ENCODE measurements around the gene SCYGR1. TPM values are rescaled to one million over a fixed set of nuclear protein-coding genes. Genes with fewer than 3 reads are reported as not detected.

The SCYGR1 gene
- total RNA-seq, 2 donors from 2014 or later, result not detected

DNA sequence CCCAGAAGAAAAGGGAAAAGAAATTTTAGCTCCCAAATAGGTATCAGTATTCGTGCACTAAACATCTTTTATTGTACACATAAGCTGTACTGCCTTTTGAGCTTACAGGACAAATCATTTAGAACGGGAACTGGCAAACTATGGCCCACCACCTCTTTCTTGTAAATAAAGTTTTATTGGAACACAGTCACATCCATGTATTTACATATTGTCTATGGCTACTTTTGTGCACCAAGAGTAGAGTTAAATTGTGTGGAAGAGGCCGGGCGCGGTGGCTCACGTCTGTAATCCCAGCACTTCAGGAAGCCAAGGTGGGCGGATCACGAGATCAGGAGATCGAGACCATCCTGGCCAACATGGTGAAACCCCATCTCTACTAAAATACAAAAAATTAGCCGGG, 14.4 kb downstream of the SCYGR1 start:
- WGBS, 2 experiments (ENCODE audit: insufficient coverage in 1 of 2, insufficient read length in 1 of 2), result 90 to 96% methylated on average over 4 to 10 of the region's 10 CpGs
- peaks cover 8% of the 10 kb centered on the region for H3K4me1 Mint-ChIP-seq
- H3K9me3 Mint-ChIP-seq, result no peaks in the 10 kb centered on the region
- Histone ChIP-seq H3K36me3 (ENCODE audit: control insufficient read depth, insufficient read depth, low read length) (no peaks in the 10 kb centered on the region), H3K27ac (ENCODE audit: low read depth, low read length) (no peak overlapping the region), H3K9ac (ENCODE audit: extremely low read depth, low read length, poor library complexity, severe bottlenecking) (no peak overlapping the region), H3K27me3 (ENCODE audit: control insufficient read depth, insufficient read depth, low read length, poor library complexity, severe bottlenecking) (no peaks in the 10 kb centered on the region), H3K9me3 (ENCODE audit: control insufficient read depth, low read length) (no peaks in the 10 kb centered on the region), H3K4me3 (ENCODE audit: low read length) (no peak overlapping the region), H3K4me1 (ENCODE audit: control insufficient read depth, insufficient read depth, low read length) (no peaks in the 10 kb centered on the region)
- no peaks in the 10 kb centered on the region for H3K36me3 Mint-ChIP-seq (ENCODE audit: low read depth)
- no peak for DNase-seq
- H3K27me3 Mint-ChIP-seq (ENCODE audit: insufficient read depth), result no peaks in the 10 kb centered on the region
- H3K4me3 Mint-ChIP-seq, result no peak overlapping the region
- H3K27ac Mint-ChIP-seq, result no peak overlapping the region
- TF ChIP-seq, protein P1, sequence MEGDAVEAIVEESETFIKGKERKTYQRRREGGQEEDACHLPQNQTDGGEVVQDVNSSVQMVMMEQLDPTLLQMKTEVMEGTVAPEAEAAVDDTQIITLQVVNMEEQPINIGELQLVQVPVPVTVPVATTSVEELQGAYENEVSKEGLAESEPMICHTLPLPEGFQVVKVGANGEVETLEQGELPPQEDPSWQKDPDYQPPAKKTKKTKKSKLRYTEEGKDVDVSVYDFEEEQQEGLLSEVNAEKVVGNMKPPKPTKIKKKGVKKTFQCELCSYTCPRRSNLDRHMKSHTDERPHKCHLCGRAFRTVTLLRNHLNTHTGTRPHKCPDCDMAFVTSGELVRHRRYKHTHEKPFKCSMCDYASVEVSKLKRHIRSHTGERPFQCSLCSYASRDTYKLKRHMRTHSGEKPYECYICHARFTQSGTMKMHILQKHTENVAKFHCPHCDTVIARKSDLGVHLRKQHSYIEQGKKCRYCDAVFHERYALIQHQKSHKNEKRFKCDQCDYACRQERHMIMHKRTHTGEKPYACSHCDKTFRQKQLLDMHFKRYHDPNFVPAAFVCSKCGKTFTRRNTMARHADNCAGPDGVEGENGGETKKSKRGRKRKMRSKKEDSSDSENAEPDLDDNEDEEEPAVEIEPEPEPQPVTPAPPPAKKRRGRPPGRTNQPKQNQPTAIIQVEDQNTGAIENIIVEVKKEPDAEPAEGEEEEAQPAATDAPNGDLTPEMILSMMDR (conservative IDR thresholded peaks at IDR 0.05), result no peak

DNA sequence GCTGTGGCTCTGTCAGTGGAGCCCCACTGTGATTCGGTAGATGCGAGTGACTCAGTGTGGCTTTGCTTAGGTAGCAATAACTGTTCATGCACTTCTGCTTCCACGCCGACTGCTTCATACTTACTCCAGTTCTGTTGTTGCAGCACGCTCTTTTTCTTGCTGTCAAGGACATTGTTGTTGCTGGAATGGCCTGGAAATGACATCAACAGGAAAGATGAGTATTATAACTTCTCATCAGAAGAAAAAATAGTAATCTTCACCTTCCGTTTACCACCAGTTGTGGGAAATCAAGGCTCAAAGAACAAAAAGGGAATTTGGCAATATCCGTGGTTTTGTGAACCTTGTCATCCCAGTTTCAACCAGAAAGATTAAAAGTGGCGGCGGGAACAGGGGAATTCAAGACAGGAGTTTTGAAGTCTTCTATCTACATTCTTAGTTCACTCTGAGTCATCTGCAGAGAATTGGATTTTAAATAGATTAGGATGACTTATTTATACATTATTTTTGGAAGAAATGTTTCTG, 16.9 kb downstream of the SCYGR1 start:
- no peak overlapping the region for H3K27ac Mint-ChIP-seq
- no peak for DNase-seq
- TF ChIP-seq, protein P1 (conservative IDR thresholded peaks at IDR 0.05), result no peak
- H3K4me1 Mint-ChIP-seq, result no peaks in the 10 kb centered on the region
- no peaks in the 10 kb centered on the region for H3K27me3 Mint-ChIP-seq (ENCODE audit: insufficient read depth)
- H3K4me1 ChIP-seq (ENCODE audit: control insufficient read depth, insufficient read depth, low read length), result no peaks in the 10 kb centered on the region
- H3K9ac ChIP-seq (ENCODE audit: extremely low read depth, low read length, poor library complexity, severe bottlenecking), result no peak overlapping the region
- no peaks in the 10 kb centered on the region for H3K36me3 ChIP-seq (ENCODE audit: control insufficient read depth, insufficient read depth, low read length)
- no peaks in the 10 kb centered on the region for H3K27me3 ChIP-seq (ENCODE audit: control insufficient read depth, insufficient read depth, low read length, poor library complexity, severe bottlenecking)
- no peaks in the 10 kb centered on the region for H3K36me3 Mint-ChIP-seq (ENCODE audit: low read depth)
- H3K4me3 ChIP-seq (ENCODE audit: low read length), result no peak overlapping the region
- H3K4me3 Mint-ChIP-seq, result no peak overlapping the region
- no peak overlapping the region for H3K27ac ChIP-seq (ENCODE audit: low read depth, low read length)
- H3K9me3 ChIP-seq (ENCODE audit: control insufficient read depth, low read length), result no peaks in the 10 kb centered on the region
- WGBS, 2 experiments (ENCODE audit: insufficient coverage in 1 of 2, insufficient read length in 1 of 2), result 92 to 97% methylated on average over 3 to 9 of the region's 9 CpGs
- no peaks in the 10 kb centered on the region for H3K9me3 Mint-ChIP-seq

DNA sequence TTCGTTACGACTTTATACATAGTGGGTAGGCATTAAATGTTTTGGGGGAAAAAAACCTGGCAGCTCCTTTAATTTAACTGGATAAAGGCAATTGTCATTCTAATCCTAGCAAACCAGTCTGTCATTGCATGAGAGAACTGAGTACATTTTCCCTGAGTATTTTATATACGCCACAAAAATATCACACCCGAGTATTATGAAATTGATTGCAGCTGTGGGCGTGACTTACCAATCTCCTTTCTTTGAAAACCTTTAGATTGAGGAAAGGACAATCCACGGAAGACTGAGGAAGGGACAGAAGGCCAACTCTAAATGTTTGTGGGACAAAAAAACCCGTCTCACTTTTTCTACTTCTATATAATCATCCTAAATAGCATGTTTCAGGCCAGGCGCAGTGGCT, 17.7 kb downstream of the SCYGR1 start:
- Histone ChIP-seq H3K9me3 (ENCODE audit: control insufficient read depth, low read length) (no peaks in the 10 kb centered on the region), H3K36me3 (ENCODE audit: control insufficient read depth, insufficient read depth, low read length) (no peaks in the 10 kb centered on the region), H3K27me3 (ENCODE audit: control insufficient read depth, insufficient read depth, low read length, poor library complexity, severe bottlenecking) (no peaks in the 10 kb centered on the region), H3K4me3 (ENCODE audit: low read length) (no peak overlapping the region), H3K27ac (ENCODE audit: low read depth, low read length) (no peak overlapping the region), H3K9ac (ENCODE audit: extremely low read depth, low read length, poor library complexity, severe bottlenecking) (no peak overlapping the region), H3K4me1 (ENCODE audit: control insufficient read depth, insufficient read depth, low read length) (no peaks in the 10 kb centered on the region)
- TF ChIP-seq, protein P1 (conservative IDR thresholded peaks at IDR 0.05), result no peak
- DNase-seq, result no peak
- no peaks in the 10 kb centered on the region for H3K9me3 Mint-ChIP-seq
- WGBS, 2 experiments (ENCODE audit: insufficient coverage in 1 of 2, insufficient read length in 1 of 2), result 92 to 96% methylated on average over 5 to 8 of the region's 8 CpGs
- H3K36me3 Mint-ChIP-seq (ENCODE audit: low read depth), result no peaks in the 10 kb centered on the region
- no peak overlapping the region for H3K27ac Mint-ChIP-seq
- H3K27me3 Mint-ChIP-seq (ENCODE audit: insufficient read depth), result no peaks in the 10 kb centered on the region
- H3K4me1 Mint-ChIP-seq, result no peaks in the 10 kb centered on the region
- H3K4me3 Mint-ChIP-seq, result no peak overlapping the region
